GM19324 (cell line): ENCODE results near the gene ABHD11.

ENCODE experiments used
- ATAC-seq: cut with Tn5 transposase; IDR thresholded peaks from one replicate; pipeline ENCODE4 v1.9.1; 2021; ENCODE audit warnings: mild to moderate bottlenecking, moderate library complexity; ENCODE audit not compliant: unreplicated experiment, low FRiP score

ABHD11 gene

DNA sequence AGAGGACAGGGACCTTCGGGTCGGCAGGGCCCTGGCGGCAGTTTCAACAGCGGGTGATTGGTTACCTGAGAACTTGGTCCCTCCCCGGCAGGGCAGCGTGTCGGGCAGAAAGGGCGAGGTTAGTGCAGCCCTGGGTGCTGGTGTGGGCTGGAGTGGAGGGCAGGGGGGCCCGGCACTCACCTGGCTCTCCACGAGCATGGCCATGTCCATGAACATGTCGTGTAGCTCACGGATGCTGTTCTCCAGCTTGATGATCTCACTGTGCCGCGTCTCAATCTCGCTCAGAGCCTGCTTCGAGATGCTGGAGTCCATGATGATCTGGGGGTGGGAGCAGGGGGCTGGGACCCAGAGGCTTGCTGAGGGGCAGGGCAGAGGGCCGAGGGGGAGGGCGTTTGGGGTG lies 35.9 kb downstream of the ABHD11 start:
- no peak for ATAC-seq

DNA sequence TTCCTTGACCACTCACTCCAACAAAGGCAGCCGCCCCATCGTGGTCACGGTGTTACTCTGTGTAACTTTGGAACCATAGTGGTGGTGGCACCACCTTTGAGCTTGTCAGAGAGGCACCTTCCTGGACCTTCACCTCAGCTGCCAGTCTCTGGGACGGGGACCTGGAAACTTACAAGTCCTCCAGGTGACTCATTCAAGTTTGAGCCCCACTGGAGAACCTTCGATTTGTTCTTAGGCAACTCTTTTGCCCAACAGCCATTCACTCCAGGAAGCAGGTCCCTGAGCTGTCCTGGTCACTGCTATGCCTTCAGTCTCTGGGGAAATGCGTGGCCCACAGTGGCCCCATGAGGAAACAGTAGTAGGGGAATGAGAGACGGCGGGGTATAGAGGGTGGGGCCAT lies 36.4 kb downstream of the ABHD11 start:
- ATAC-seq, result no peak

DNA sequence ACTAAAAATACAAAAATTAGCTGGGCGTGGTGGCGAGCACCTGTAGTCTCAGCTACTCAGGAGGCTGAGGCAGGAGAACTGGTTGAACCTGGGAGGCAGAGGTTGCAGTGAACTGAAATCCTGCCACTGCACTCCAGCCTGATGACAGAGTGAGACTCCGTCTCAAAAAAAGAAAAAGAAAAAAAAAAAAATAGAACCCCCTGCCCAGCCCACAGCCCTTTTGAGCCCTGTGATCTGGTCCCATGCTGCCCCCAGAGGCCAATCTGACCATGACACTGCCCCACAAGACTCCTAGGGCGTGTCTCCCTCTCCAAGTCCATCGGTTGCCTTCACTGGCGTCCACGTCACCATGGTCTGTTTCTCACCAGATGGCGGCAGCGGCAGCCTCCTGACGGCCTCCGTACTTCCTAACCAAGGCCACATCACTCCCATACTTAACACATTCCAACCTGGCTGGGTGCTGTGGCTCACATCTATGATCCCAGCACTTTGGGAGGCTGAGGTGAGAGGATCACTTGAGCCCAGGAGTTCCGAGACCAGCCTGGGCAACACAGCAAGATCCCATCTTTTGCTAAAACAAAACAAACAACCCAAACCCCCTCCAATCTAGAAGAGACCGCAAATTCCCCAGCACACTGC lies 37.1 kb downstream of the ABHD11 start:
- no peak for ATAC-seq

DNA sequence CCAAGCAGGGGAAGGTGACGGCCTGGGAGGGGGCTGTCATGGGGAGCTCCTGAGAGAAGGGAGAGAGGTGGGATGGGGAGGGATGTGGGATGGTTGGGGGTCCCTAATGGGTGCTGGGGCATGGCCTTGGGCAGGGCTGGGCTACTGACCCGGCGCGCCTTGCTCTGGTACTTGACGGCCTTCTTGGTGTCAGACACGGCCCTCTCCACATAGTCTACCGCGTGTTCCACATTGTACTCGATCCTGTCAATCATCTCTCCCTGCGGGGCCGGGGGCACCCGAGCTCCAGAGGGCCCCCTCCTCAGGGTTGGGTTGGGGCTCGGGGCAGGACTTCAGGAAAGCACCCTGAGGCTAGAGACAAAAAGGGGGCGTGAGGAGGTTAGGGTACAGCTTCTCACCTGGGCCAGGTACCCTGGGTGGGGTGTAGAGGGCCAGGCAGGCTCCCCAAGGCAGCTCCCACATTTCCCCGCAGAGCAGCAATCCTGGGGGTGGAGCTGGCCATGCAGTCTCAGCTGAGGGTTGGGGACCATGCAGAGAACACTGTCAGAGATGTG lies 37.9 kb downstream of the ABHD11 start:
- no peak for ATAC-seq

DNA sequence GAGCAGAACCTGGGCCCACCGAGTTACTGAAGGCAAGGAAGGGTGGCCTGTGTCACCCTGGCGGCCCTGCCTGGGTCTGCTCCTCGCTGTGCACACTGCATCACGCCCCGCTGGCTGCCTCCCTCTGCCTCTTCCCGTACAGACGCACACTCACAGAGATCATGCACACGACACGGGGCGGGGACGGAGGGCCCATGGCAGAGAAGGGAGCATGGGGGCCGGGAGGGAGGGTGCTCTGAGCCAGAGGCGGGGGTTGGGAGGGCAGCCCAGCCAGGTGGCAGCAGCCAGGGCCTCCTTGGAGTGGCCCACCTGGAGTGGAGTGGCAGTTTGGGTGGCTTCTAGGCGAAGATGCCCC lies 38.6 kb downstream of the ABHD11 start:
- no peak for ATAC-seq

DNA sequence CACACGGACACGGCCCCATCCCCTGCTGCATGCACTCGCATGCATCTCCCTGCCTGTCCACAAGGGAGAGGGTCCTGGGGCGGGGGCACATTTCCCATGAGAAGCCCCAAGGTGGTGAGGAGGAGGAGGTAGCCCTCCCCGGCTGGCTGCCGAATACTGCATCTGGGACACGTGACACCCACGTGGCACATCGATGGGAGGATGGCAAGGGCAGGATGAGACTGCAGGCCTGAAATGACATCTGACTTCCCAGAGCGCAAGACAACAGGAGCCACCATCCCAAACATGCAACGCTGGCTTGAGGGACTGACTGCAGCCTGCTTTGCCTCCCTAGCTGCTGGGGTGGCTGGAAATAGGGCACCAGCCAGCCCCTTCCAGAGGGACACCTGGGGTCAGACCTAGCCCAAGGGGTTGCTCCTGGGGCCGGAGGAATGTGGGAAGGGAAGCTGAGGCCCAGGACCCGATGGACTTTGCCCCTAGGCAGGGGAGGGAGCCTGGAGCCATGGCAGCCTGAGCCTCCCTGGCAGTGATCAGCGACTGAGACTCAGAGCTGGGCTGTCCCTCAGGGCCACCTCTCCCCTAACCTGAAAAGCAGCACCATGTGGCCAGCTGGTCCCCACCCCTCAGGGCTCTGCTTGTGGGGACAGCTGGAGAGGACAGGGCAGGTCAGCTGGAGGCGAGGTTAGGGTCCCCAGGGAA lies 39.1 kb downstream of the ABHD11 start:
- ATAC-seq, result no peak

DNA sequence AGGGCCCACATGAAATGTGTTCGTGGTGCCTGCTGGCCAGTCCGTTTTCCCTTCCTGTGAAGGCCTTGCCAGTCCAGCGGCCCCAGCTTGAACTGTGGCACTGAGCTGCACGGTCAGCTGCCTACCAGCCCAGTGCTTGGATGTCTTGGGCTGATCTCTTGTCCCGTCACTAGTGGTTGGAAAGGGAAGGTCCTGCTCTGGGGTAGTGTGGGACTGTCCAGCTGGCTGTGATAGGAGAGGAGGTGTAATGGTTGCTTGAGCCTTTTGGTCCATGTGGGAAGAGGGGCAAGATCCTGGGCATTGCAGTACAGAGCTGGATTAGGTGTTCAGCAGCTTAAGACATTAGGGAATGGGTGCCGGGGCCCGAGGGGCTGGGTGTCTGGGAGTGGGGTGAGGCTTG lies 40.2 kb downstream of the ABHD11 start:
- ATAC-seq, result no peak

DNA sequence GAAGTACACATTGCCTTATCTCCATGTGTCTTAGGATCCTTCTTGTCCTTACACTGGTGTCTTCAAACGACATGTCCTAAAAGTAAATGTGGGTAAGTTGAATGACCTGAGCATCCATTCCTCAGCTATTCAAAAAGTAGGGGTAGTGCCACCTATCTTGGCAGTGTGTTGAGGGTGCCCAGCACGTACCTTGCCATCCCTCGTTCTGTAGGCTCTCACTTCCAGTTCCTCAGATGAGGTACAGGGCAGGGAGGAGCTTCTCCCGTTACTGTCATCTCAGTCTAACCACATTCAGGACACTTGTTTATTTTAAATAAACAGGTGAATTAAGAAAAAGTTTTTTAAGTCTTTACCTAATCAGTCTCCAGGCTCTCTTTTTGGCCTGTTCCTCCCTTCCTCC lies 42.2 kb downstream of the ABHD11 start:
- ATAC-seq, result no peak

DNA sequence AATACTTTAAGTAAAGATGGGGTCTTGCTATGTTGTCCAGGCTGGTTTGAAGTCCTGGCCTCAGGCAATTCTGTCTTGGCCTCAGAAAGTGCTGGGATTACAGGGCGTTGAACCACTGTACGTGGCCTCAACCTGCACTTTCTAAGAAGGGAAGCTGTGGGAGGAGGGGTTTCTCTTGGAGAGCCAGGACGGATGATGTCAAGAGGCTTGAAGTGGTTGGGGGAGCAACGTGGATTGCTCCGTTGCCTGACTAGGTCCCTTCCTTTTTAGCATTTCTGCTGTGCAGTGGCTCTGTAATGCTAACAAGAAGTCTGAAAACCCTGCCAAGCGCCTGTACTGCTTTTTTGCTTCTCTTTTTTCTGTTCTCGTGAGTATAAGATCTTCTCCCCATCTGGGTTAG lies 48.0 kb downstream of the ABHD11 start:
- no peak for ATAC-seq

DNA sequence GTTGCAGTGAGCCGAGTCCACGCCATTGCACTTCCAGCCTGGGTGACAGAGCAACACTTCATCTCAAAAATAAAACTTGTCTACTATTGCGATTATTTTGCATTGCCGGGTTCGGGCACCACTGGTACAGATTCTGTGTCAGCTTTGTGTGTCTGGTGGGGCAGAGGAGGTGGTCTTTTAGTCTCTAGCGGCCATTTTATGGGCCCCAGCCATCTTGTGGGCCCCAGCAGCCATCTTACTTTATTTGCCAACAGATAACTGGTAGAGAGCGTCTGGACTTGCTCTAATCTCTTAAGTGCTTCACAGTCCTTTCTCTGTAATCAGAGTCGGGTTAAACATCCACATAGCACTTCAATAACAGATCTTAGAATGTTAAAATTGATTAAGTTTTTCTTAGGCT lies 50.3 kb downstream of the ABHD11 start:
- no peak for ATAC-seq
